Gastrocnemius medialis (tissue), 4 donors: ENCODE results near the gene RPS15. TPM values are rescaled to one million over a fixed set of nuclear protein-coding genes. Genes with fewer than 3 reads are reported as not detected.
A peak's percentile ranks its signal among the peaks of the same experiment; 100 is the strongest.

Experiments
- ATAC-seq, 2 donors: fragments of 150-250 bp; one replicate each; pipeline ENCODE4 v1.9.1; 2016
- DNase-seq, 2 donors: peaks; one replicate each; pipeline ENCODE4 v3.0.0-alpha.2; 2019
- H3K27ac ChIP-seq, 4 donors: fragments of 200-600 bp; sonication (generic); 1 replicate in 1 of 4; 2 replicates in 3 of 4; pipeline ENCODE4 v1.5.1; 2016 to 2018; ENCODE audit warnings: mild to moderate bottlenecking in 2 of 4, moderate library complexity in 1 of 4
- H3K27me3 ChIP-seq, 3 donors: fragments of 200-600 bp; sonication (generic) in 2 of 3; 1 replicate in 1 of 3; 2 replicates in 2 of 3; pipeline versions ENCODE4 v1.5.1 to v1.6.0; 2016 to 2019; ENCODE audit warnings: mild to moderate bottlenecking in 1 of 3, moderate library complexity in 1 of 3
- H3K36me3 ChIP-seq, 2 donors: fragments of 200-600 bp; sonication (generic) in 1 of 2; one replicate each; pipeline ENCODE4 v1.5.1; 2017 to 2018
- H3K4me1 ChIP-seq, 2 donors: fragments of 200-600 bp; sonication (generic) in 1 of 2; one replicate each; pipeline ENCODE4 v1.5.1; 2016 to 2017; ENCODE audit warnings: mild to moderate bottlenecking in 2 of 2
- H3K4me3 ChIP-seq, 4 donors: fragments of 200-600 bp; sonication (generic) in 3 of 4; 1 replicate in 1 of 4; 2 replicates in 3 of 4; pipeline ENCODE4 v1.5.1; 2016 to 2019; ENCODE audit warnings: mild to moderate bottlenecking in 2 of 4
- H3K9me3 ChIP-seq, 3 donors: fragments of 200-600 bp; sonication (generic) in 2 of 3; 1 replicate in 1 of 3; 2 replicates in 2 of 3; pipeline ENCODE4 v1.5.1; 2016 to 2019
- POLR2A ChIP-seq, 2 donors: fragments of 450-650 bp; IDR thresholded peaks; one replicate each; pipeline ENCODE4 v1.6.1; 2017; ENCODE audit warnings: antibody characterized with exemption in 2 of 2, mild to moderate bottlenecking in 2 of 2, moderate library complexity in 2 of 2
- in situ Hi-C, 4 donors: fragments of 200-750 bp; cut with MboI; loops; one replicate each; pipeline versions ENCODE4 v1.15.0 to v1.8.0; 2017; ENCODE audit warnings: low sequenced_read_pairs in 4 of 4
- intact Hi-C: fragments of 100-400 bp; cut with DNase I; formaldehyde crosslinking; loops from one replicate; pipeline ENCODE4 v1.15.1; 2023; ENCODE audit warnings: low total_unique reads
- total RNA-seq, 4 donors: library from RNA; depleted of rRNA; stranded (reverse); fragments of >200 nt; gene quantifications; one replicate each; pipeline versions ENCODE4 v1.1.0 to v1.2.3, GENCODE V29; 2016
- TF ChIP-seq, protein P1 (sequence below), 5 experiments: fragments of 450-650 bp in 3 of 5; fragments of 200-600 bp in 2 of 5; sonication (generic) in 2 of 5; IDR thresholded peaks in 4 of 5; conservative IDR thresholded peaks in 1 of 5; 1 replicate in 4 of 5; 2 replicates in 1 of 5; pipeline ENCODE4 v1.5.1; 2016 to 2019; ENCODE audit warnings: antibody characterized with exemption in 5 of 5, mild to moderate bottlenecking in 3 of 5, moderate library complexity in 3 of 5

Gene RPS15
- total RNA-seq, 4 donors from 2014 or later, result 2,323 to 3,835 (median 2,607) TPM

DNA sequence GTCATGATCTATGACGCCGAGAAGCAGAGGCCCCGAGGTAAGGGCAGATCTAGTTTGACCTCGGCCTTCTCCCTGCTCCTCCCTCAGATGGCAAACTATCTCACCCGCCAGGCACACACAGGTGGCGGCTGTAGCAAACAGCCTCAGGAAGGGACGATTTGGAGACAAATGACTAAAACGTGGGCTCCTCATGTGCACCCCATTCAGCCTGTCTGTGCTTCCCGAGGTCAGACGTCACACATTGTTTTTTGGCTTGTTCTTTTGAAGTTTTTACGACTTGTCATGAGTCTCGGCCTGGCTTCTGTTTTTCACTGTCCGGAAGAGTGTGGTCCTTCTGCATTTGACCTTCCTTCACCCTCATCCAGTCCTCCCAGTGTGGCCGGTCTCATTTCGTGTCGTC is 15.8 kb upstream of the RPS15 start:
- H3K27me3 ChIP-seq, result no peaks in the 10 kb centered on the region
- no peak for TF ChIP-seq POLR2A (IDR thresholded peaks at IDR 0.05)
- TF ChIP-seq, protein P1, sequence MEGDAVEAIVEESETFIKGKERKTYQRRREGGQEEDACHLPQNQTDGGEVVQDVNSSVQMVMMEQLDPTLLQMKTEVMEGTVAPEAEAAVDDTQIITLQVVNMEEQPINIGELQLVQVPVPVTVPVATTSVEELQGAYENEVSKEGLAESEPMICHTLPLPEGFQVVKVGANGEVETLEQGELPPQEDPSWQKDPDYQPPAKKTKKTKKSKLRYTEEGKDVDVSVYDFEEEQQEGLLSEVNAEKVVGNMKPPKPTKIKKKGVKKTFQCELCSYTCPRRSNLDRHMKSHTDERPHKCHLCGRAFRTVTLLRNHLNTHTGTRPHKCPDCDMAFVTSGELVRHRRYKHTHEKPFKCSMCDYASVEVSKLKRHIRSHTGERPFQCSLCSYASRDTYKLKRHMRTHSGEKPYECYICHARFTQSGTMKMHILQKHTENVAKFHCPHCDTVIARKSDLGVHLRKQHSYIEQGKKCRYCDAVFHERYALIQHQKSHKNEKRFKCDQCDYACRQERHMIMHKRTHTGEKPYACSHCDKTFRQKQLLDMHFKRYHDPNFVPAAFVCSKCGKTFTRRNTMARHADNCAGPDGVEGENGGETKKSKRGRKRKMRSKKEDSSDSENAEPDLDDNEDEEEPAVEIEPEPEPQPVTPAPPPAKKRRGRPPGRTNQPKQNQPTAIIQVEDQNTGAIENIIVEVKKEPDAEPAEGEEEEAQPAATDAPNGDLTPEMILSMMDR (IDR thresholded peaks at IDR 0.05 in 4 of 5, conservative IDR thresholded peaks at IDR 0.05 in 1 of 5), result no peak
- H3K27ac ChIP-seq, result peak overlapping the region in 3 of 4 donors; percentile 41 to 58 (median 56)
- no peak overlapping the region for H3K4me3 ChIP-seq
- ATAC-seq (peak in 1 of 2 donors; percentile 12), DNase-seq (peak in 1 of 2 donors; percentile 35)
- H3K9me3 ChIP-seq, result no peaks in the 10 kb centered on the region
- intact Hi-C loops (no loop called here), in situ Hi-C loops (no loop called here)
- H3K4me1 ChIP-seq, result peaks cover 20 to 35% of the 10 kb centered on the region in 2 donors
- H3K36me3 ChIP-seq, result peaks cover 0 to 77% of the 10 kb centered on the region in 2 donors

DNA sequence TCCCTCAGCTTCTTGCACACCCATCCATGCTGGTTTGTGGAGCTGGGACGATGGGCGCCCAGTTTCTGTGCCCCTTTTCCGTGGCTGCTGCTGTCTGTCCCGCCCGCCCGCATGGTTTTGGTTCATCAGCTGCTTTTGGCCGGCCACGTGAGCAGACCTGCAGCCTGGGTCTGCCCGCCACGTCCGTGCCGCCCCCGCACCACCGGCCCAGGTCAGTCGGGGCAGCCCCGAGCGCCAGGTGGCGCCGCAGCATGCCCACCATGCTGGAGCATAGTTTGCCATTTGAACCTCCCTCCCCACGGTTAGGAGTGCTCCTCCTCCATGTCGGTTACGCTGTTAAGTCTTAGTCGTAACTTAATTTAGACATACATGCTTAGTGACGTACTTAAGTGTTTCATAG is 15.3 kb upstream of the RPS15 start:
- in situ Hi-C loops, result no loop called here
- peaks cover 15 to 29% of the 10 kb centered on the region in 2 donors for H3K4me1 ChIP-seq
- H3K9me3 ChIP-seq, result no peaks in the 10 kb centered on the region
- intact Hi-C loops, result no loop called here
- peaks cover 0 to 77% of the 10 kb centered on the region in 2 donors for H3K36me3 ChIP-seq
- H3K27me3 ChIP-seq, result no peaks in the 10 kb centered on the region
- no peak overlapping the region for H3K4me3 ChIP-seq
- H3K27ac ChIP-seq, result peak overlapping the region in 3 of 4 donors; percentile 33 to 58 (median 56)
- TF ChIP-seq, protein P1 (IDR thresholded peaks at IDR 0.05 in 4 of 5, conservative IDR thresholded peaks at IDR 0.05 in 1 of 5), result no peak
- TF ChIP-seq POLR2A (IDR thresholded peaks at IDR 0.05), result no peak
- DNase-seq (no peak), ATAC-seq (no peak)

DNA sequence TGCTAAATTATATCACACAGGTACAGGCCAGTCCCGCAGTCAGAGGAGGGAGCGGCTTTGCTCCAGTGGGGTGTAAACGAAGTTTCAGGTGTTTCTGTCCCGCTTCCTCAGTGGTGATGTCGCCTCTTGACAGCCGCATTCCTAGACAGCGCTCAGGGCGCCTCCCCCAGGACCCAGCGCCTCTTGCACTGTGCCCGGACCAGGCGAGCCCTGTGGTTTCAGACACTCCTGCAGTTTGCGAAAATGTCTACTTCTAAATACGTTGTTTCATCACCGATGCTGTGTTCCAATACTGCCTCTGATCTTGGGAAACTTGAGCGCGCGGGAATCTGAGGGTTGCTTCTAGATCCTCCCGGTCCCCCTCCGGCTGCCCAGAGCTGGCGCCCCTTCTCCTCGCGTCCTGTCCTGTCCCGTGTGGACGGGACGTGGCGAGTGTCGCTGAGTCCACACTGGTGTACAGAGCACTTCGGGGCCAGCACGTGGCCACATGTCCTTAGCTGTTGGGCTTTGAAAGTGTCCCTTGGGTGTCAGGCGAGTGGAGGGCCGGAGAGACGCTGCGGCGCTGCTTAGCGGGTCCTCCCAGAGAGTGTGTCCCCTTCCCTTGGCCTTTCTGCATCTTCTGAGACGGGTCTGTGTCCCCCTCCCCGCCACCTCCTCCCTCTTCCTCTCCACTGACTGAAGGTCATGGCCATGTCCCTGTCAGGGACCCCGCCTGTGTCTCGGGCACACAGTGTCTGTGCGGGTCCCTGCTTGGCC is 14.6 kb upstream of the RPS15 start:
- TF ChIP-seq, protein P1 (IDR thresholded peaks at IDR 0.05 in 4 of 5, conservative IDR thresholded peaks at IDR 0.05 in 1 of 5), result no peak
- TF ChIP-seq POLR2A (IDR thresholded peaks at IDR 0.05), result no peak
- in situ Hi-C loops, result no loop called here
- Histone ChIP-seq H3K4me1 (peaks cover 8 to 22% of the 10 kb centered on the region in 2 donors), H3K36me3 (peaks cover 0 to 78% of the 10 kb centered on the region in 2 donors), H3K27me3 (no peaks in the 10 kb centered on the region), H3K9me3 (no peaks in the 10 kb centered on the region), H3K4me3 (no peak overlapping the region), H3K27ac (no peak overlapping the region)
- intact Hi-C loops, result no loop called here
- DNase-seq (no peak), ATAC-seq (no peak)

- Histone ChIP-seq H3K4me3 (no peak overlapping the region), H3K9me3 (no peaks in the 10 kb centered on the region), H3K4me1 (peaks cover under 1 to 16% of the 10 kb centered on the region in 2 donors), H3K36me3 (peaks cover 0 to 79% of the 10 kb centered on the region in 2 donors), H3K27me3 (no peaks in the 10 kb centered on the region), H3K27ac (no peak overlapping the region)
- intact Hi-C loops, result no loop called here
- ATAC-seq (no peak), DNase-seq (no peak)
- TF ChIP-seq POLR2A (IDR thresholded peaks at IDR 0.05), result no peak
- TF ChIP-seq, protein P1 (IDR thresholded peaks at IDR 0.05 in 4 of 5, conservative IDR thresholded peaks at IDR 0.05 in 1 of 5), result no peak
- in situ Hi-C loops, result no loop called here
Observed at GRCh38 chr19:1424192-1424955, 13.8 kb upstream of the RPS15 start.
